Adipocyte (in vitro differentiated cells): ENCODE results near the gene HOXD11.

Source experiments
- DNase-seq: peaks from one replicate; pipeline ENCODE4 v3.0.0-alpha.2; 2015; ENCODE audit warnings: low read depth
- H3K27me3 ChIP-seq: replicated peaks from 2 replicates; pipeline ENCODE4 v1.7.0; 2013; ENCODE audit warnings: mild to moderate bottlenecking, low read length, moderate library complexity; ENCODE audit not compliant: control insufficient read depth, insufficient read depth
- H3K36me3 ChIP-seq: 2 replicates; pipeline ENCODE4 v1.7.0; 2013; ENCODE audit warnings: low read length, mild to moderate bottlenecking, moderate library complexity; ENCODE audit not compliant: control insufficient read depth, insufficient read depth, severe bottlenecking
- H3K4me1 ChIP-seq: 2 replicates; pipeline ENCODE4 v1.7.0; 2013; ENCODE audit warnings: mild to moderate bottlenecking, low read length, moderate library complexity; ENCODE audit not compliant: control insufficient read depth, insufficient read depth
- H3K4me3 ChIP-seq: 2 replicates; pipeline ENCODE4 v1.7.0; 2013; ENCODE audit warnings: mild to moderate bottlenecking, low read length, moderate library complexity
- H3K9ac ChIP-seq: 2 replicates; pipeline ENCODE4 v1.7.0; 2013; ENCODE audit warnings: mild to moderate bottlenecking, low read length, moderate library complexity
- H3K9me3 ChIP-seq: 2 replicates; pipeline ENCODE4 v1.7.0; 2013; ENCODE audit warnings: mild to moderate bottlenecking, low read length, moderate library complexity; ENCODE audit not compliant: control insufficient read depth

Gene HOXD11

GRCh38 chr2:176121190-176122051 is 14.3 kb downstream of the HOXD11 start:
- H3K9ac ChIP-seq: peak overlapping the region; percentile 86
- H3K4me1 ChIP-seq: peaks cover 5% of the 10 kb centered on the region
- DNase-seq: no peak
- H3K36me3 ChIP-seq: no peaks in the 10 kb centered on the region
- peaks cover 9% of the 10 kb centered on the region for H3K9me3 ChIP-seq
- peaks cover 49% of the 10 kb centered on the region for H3K27me3 ChIP-seq
- H3K4me3 ChIP-seq: peak overlapping the region; percentile 89

GRCh38 chr2:176122052-176122682 is 15.1 kb downstream of the HOXD11 start:
- Histone ChIP-seq H3K4me3 (peak overlapping the region; percentile 89), H3K9ac (peak overlapping the region; percentile 86), H3K36me3 (no peaks in the 10 kb centered on the region), H3K9me3 (peaks cover 4% of the 10 kb centered on the region), H3K4me1 (peaks cover 3% of the 10 kb centered on the region), H3K27me3 (peaks cover 44% of the 10 kb centered on the region)
- no peak for DNase-seq

- Histone ChIP-seq H3K9me3 (peaks cover 4% of the 10 kb centered on the region), H3K4me3 (peak within 1 kb of the TSS; percentile 89), H3K4me1 (peaks cover 7% of the 10 kb centered on the region), H3K36me3 (no peaks in the 10 kb centered on the region), H3K9ac (peak within 1 kb of the TSS; percentile 86), H3K27me3 (peaks cover 37% of the 10 kb centered on the region)
- no peak for DNase-seq
Observed at GRCh38 chr2:176122683-176123410, 15.8 kb downstream of the HOXD11 start, which contains the start of gene HOXD9. Gene HOXD9, plus strand, starts transcription at chr2:176122719. Its CDS starts 50 bp downstream, at chr2:176122769.

GRCh38 chr2:176123411-176124109 is 16.5 kb downstream of the HOXD11 start:
- no peak for DNase-seq
- Histone ChIP-seq H3K9me3 (peaks cover under 1% of the 10 kb centered on the region), H3K36me3 (no peaks in the 10 kb centered on the region), H3K27me3 (peaks cover 30% of the 10 kb centered on the region), H3K4me1 (peaks cover 14% of the 10 kb centered on the region), H3K9ac (peak overlapping the region; percentile 86), H3K4me3 (peak overlapping the region; percentile 89)

GRCh38 chr2:176124110-176124946 is 17.2 kb downstream of the HOXD11 start:
- H3K4me3 ChIP-seq: peak overlapping the region; percentile 89
- no peak for DNase-seq
- peak overlapping the region; percentile 25 for H3K9ac ChIP-seq
- H3K27me3 ChIP-seq: peaks cover 24% of the 10 kb centered on the region
- peaks cover 14% of the 10 kb centered on the region for H3K4me1 ChIP-seq
- H3K9me3 ChIP-seq: no peaks in the 10 kb centered on the region
- no peaks in the 10 kb centered on the region for H3K36me3 ChIP-seq

- Histone ChIP-seq H3K4me3 (no peak overlapping the region), H3K9ac (no peak overlapping the region), H3K4me1 (peaks cover 14% of the 10 kb centered on the region), H3K9me3 (no peaks in the 10 kb centered on the region), H3K27me3 (peaks cover 16% of the 10 kb centered on the region), H3K36me3 (no peaks in the 10 kb centered on the region)
- no peak for DNase-seq
Observed at GRCh38 chr2:176124947-176125771, 18.1 kb downstream of the HOXD11 start.

GRCh38 chr2:176125772-176126054 is 18.6 kb downstream of the HOXD11 start:
- no peaks in the 10 kb centered on the region for H3K9me3 ChIP-seq
- peaks cover 14% of the 10 kb centered on the region for H3K4me1 ChIP-seq
- DNase-seq: no peak
- no peaks in the 10 kb centered on the region for H3K36me3 ChIP-seq
- H3K9ac ChIP-seq: no peak overlapping the region
- peaks cover 11% of the 10 kb centered on the region for H3K27me3 ChIP-seq
- no peak overlapping the region for H3K4me3 ChIP-seq

- Histone ChIP-seq H3K4me3 (peak overlapping the region; percentile 84), H3K36me3 (no peaks in the 10 kb centered on the region), H3K9me3 (no peaks in the 10 kb centered on the region), H3K4me1 (peaks cover 14% of the 10 kb centered on the region), H3K9ac (peak overlapping the region; percentile 92), H3K27me3 (no peaks in the 10 kb centered on the region)
- DNase-seq: peak; percentile 89
Observed at GRCh38 chr2:176126929-176127773, 20.1 kb downstream of the HOXD11 start.

GRCh38 chr2:176127774-176128072 is 20.6 kb downstream of the HOXD11 start:
- H3K9me3 ChIP-seq: no peaks in the 10 kb centered on the region
- H3K27me3 ChIP-seq: no peaks in the 10 kb centered on the region
- DNase-seq: no peak
- peak overlapping the region; percentile 92 for H3K9ac ChIP-seq
- H3K36me3 ChIP-seq: no peaks in the 10 kb centered on the region
- H3K4me3 ChIP-seq: peak overlapping the region; percentile 84
- H3K4me1 ChIP-seq: peaks cover 14% of the 10 kb centered on the region
